IPS DF 6.9 (cell line): Measurements from ENCODE around the gene GNAQ.

Experiments used
- DNase-seq: peaks from one replicate; pipeline ENCODE4 v3.0.0-alpha.2; 2013; ENCODE audit warnings: low read depth, low spot score
- H3K27ac ChIP-seq: one replicate; pipeline ENCODE4 v1.5.1; 2013; ENCODE audit warnings: low read length, control low read depth
- H3K27me3 ChIP-seq: 2 replicates; pipeline ENCODE4 v1.6.1; 2013; ENCODE audit warnings: mild to moderate bottlenecking, low read length; ENCODE audit not compliant: control insufficient read depth, insufficient read depth
- H3K36me3 ChIP-seq: 2 replicates; pipeline ENCODE4 v1.6.1; 2013; ENCODE audit warnings: low read length; ENCODE audit not compliant: control insufficient read depth, insufficient read depth
- H3K4me1 ChIP-seq: 2 replicates; pipeline ENCODE4 v1.6.1; 2013; ENCODE audit warnings: low read length; ENCODE audit not compliant: control insufficient read depth, insufficient read depth
- H3K4me3 ChIP-seq: 2 replicates; pipeline ENCODE4 v1.5.1; 2013; ENCODE audit warnings: mild to moderate bottlenecking, low read length
- H3K9me3 ChIP-seq: 2 replicates; pipeline ENCODE4 v1.6.1; 2013; ENCODE audit warnings: low read length, inconsistent platforms; ENCODE audit not compliant: control insufficient read depth, insufficient read depth
- WGBS: extraction: QIAGEN DNeasy Blood & Tissue Kit; methylation state at CpG from one replicate; pipeline ENCODE4 v1.1.7; 2013; ENCODE audit warnings: mixed read lengths, missing lambda C conversion rate; ENCODE audit not compliant: insufficient read length, insufficient coverage; 5-methylcytosine and 5-hydroxymethylcytosine counted together

The GNAQ gene

DNA sequence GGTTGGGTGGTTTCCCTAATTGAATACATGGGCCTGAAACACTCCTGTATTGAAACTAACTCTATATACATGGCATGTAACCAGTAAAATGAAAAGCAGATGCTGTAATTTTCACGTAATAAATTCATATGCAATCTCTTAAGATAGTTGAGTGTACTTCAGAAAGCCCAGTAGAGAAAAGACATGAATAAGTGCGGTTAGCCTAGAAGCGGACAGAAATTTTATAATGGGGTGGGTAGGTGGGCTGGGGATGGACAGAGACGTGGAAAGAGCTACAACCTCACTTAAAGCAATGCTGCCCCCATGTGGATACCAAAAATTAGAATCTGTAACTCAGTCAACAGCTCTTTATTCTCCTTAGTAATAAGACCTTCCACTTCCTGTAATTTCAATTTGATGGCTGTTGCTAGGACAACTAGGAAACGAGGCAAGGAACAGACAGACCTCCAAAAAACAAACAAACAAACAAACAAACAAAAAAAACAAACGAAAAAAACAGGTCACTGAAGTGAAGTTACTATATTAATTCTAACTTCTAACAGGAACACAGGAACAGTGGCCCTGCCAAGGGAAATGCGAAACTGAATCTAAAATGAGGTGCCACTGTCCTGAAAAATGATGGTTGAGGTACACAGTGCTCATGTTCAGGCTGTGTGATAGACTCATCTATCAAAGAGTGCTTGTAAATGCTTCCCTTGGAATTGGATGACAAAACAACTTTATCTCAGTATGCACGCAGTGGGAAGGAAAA, 280.1 kb downstream of the GNAQ start:
- no peak overlapping the region for H3K27ac ChIP-seq
- no peaks in the 10 kb centered on the region for H3K36me3 ChIP-seq
- DNase-seq: peak; percentile 70
- H3K4me3 ChIP-seq: no peak overlapping the region
- H3K27me3 ChIP-seq: no peaks in the 10 kb centered on the region
- no peaks in the 10 kb centered on the region for H3K9me3 ChIP-seq
- WGBS: no CpG with 5 or more reads among the region's 8 CpGs
- no peaks in the 10 kb centered on the region for H3K4me1 ChIP-seq

DNA sequence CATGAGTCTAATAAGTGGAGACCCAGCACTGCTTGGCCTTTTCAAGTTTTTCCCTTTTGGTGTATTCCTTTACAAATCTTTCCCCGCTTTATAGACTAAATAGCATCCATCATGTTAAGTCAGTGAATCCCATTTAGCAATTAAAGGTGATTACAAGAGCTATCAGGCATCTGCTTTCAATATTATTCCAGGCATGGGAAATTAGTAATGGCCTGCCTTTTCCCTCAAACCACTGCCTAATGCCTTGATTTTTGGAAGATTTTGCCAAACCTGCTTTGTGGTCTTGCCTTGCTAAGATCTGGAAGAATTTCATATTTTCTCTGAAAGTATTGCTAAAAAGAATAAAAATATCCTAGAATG, 280.6 kb downstream of the GNAQ start:
- no peak overlapping the region for H3K27ac ChIP-seq

DNA sequence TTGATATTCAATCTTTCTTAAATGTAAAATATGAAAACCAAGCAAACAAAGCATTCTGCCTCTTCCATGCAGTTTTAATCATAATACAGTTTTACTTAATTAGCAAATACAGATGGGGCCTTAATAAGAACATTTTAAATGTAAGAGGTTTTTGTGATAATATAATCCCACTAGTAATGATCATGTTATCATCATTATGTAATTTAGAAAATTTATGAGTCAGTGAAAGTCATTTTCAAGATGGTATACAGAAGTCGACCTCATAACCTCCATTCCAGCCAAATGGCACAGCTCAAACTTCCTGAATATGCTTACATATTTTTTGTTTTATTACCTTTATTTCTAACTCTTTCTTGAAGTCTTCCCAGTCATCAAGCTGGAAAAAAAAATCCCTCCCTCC, 281.3 kb downstream of the GNAQ start:
- Histone ChIP-seq H3K9me3 (no peaks in the 10 kb centered on the region), H3K27me3 (no peaks in the 10 kb centered on the region), H3K4me3 (no peak overlapping the region), H3K4me1 (no peaks in the 10 kb centered on the region), H3K27ac (no peak overlapping the region), H3K36me3 (no peaks in the 10 kb centered on the region)
- DNase-seq: no peak
- no CpG with 5 or more reads among the region's 1 CpG for WGBS

More for the DNA sequence above, 280.6 kb downstream of the GNAQ start:
- no CpG with 5 or more reads among the region's 1 CpG for WGBS
- no peak for DNase-seq
- no peaks in the 10 kb centered on the region for H3K9me3 ChIP-seq
- H3K4me3 ChIP-seq: no peak overlapping the region
- H3K27me3 ChIP-seq: no peaks in the 10 kb centered on the region
- H3K4me1 ChIP-seq: no peaks in the 10 kb centered on the region
- H3K36me3 ChIP-seq: no peaks in the 10 kb centered on the region

DNA sequence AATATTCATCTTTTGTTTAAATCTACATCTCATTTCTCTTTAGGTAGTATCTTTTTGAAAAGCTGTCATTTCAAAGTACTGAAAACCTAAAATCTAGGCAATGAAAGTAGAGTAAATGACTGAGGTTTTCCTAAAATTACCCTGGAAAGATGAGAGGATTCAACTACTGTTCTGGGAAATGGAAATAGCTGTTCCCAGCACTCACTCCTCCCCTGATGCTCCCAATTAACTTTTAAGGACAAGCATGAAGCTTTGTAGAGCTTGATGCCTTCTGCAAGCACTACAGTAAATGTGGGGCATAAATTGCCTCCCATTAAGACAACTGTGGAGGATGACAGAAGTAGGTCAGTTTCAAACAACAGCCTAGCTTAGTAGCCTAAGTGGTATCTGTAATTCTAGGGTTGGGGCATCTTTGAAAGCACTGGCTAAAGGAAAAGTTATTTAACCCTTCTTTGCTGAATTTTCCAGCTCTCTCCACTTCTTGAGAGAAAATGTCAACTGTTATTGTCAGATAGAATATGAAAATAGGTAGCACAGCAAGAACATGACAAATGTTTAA, 283.3 kb downstream of the GNAQ start:
- H3K27ac ChIP-seq: no peak overlapping the region
- H3K36me3 ChIP-seq: no peaks in the 10 kb centered on the region
- no peaks in the 10 kb centered on the region for H3K27me3 ChIP-seq
- no peak for DNase-seq
- H3K9me3 ChIP-seq: no peaks in the 10 kb centered on the region
- no peak overlapping the region for H3K4me3 ChIP-seq
- H3K4me1 ChIP-seq: 0 out of 2 replicates have a peak, but pooled peaks cover 1% of the 10 kb centered on the region

DNA sequence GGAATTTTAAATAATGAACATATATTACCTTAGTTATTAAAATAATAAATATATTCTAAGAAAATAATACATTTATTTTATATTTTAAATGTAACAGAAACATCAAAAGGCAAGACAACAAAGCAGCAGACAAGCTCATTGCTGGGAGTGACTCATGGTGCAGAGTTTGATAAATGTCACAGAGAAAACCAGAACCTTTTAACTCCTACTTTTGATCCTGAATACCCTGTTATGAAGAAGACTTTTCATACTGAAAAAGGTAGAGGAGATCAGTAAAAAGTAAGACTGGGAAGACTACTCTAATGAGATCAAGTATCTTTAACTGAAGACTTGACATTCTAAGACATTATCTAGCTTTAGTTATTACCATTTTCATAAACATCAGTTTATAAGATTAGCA, 284.4 kb downstream of the GNAQ start:
- 0 out of 2 replicates have a peak, but pooled peaks cover 1% of the 10 kb centered on the region for H3K4me1 ChIP-seq
- H3K9me3 ChIP-seq: no peaks in the 10 kb centered on the region
- no peaks in the 10 kb centered on the region for H3K27me3 ChIP-seq
- no peak overlapping the region for H3K4me3 ChIP-seq
- DNase-seq: no peak
- no peak overlapping the region for H3K27ac ChIP-seq
- no peaks in the 10 kb centered on the region for H3K36me3 ChIP-seq

DNA sequence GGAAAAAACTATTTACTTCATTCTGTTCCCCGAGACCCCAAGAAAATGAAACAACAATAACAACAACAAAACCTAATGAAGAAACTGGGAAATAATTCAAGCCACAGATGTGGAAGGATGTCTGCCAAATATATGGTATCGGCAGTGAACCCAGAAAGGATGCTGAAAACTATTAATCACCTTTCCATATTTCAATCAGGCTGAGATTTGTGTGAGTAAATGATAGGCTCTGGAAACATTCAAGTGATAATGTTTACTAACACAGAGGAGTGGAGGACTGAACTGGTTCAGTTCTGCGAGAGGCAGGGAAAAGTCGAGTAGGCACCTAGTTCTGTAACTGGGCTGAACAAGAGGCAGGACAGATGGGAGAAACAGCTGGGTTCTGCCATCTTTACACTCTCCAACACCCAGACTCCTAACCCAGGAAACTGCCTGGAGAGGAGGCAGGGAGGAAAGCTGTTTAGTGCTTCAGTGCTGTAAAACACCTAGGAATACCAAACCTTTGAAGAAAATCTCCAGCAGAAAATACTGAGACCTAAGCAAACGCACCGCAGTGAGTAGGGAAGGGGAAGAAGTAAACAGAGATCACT, 286.7 kb downstream of the GNAQ start:
- Histone ChIP-seq H3K4me1 (0 out of 2 replicates have a peak, but pooled peaks cover 1% of the 10 kb centered on the region), H3K9me3 (no peaks in the 10 kb centered on the region), H3K36me3 (no peaks in the 10 kb centered on the region), H3K27me3 (no peaks in the 10 kb centered on the region), H3K4me3 (no peak overlapping the region), H3K27ac (no peak overlapping the region)
- no CpG with 5 or more reads among the region's 6 CpGs for WGBS
- DNase-seq: no peak

DNA sequence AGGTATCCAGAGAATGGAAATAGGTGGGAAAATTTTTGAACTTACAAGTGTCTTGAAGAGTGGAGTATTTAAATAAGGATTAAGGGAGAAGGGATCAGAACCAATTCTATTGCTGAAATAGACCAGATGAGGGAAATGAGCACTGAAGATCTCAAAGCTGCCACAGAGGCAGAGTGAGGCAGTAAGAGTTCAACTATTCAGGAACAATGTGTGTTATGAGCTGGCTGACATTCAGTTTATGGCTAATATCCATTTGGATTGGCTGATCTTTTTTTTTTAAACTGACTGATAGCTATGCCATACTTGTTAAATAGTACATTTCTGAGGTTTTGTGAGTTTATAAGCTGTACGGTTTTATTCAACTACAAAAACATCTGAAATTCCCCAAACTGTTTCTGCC, 288.2 kb downstream of the GNAQ start:
- no peaks in the 10 kb centered on the region for H3K9me3 ChIP-seq
- no CpG with 5 or more reads among the region's 1 CpG for WGBS
- no peak for DNase-seq
- no peaks in the 10 kb centered on the region for H3K36me3 ChIP-seq
- peaks cover 1% of the 10 kb centered on the region; the same call in 1 of the 2 replicates for H3K4me1 ChIP-seq
- H3K27ac ChIP-seq: no peak overlapping the region
- H3K4me3 ChIP-seq: no peak overlapping the region
- H3K27me3 ChIP-seq: no peaks in the 10 kb centered on the region

DNA sequence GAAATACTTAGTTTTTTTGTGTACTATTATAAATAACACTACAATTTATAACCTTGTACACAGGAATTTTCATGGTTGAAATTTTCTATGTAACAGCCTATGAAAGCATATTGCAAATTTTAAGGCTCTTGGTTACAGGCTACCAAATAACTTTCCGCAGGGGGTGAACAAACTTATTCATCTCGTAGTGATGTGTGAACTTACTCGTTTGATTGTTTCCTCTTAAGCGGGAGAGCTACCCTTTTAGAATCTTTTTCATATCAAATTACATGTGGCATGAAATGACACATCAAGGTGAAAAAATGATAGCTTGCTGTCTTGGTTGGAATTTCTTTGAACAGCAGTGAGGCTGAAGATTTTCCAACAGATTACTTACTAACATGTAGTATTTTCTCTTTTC, 292.7 kb downstream of the GNAQ start:
- no peak overlapping the region for H3K4me3 ChIP-seq
- H3K27ac ChIP-seq: no peak overlapping the region
- WGBS: no CpG with 5 or more reads among the region's 4 CpGs
- H3K4me1 ChIP-seq: peaks cover 3% of the 10 kb centered on the region; the same call in 1 of the 2 replicates
- H3K36me3 ChIP-seq: no peaks in the 10 kb centered on the region
- DNase-seq: no peak
- no peaks in the 10 kb centered on the region for H3K27me3 ChIP-seq
- H3K9me3 ChIP-seq: no peaks in the 10 kb centered on the region

DNA sequence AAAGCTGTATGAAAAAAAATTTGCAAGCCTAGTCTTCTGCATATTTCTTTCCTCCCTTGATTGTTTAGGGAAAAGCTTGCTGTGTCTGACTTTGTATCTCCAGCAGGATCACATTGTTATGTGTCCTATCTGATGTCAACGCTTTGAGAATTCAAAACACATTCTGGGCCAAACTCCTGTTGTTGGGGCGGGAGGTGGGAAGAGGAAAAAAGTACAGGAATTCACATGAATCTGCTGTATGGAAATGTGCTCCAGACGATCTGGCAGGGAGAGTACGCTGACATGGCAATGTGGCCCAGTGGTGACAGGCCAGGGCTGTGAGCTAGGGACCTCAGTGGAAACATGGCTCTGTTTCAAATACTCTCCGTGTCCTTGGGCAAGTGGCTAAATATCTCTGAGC, 296.1 kb downstream of the GNAQ start:
- no peaks in the 10 kb centered on the region for H3K36me3 ChIP-seq
- no peak overlapping the region for H3K4me3 ChIP-seq
- H3K9me3 ChIP-seq: no peaks in the 10 kb centered on the region
- H3K27ac ChIP-seq: no peak overlapping the region
- peaks cover 3% of the 10 kb centered on the region for H3K4me1 ChIP-seq
- no peak for DNase-seq
- no peaks in the 10 kb centered on the region for H3K27me3 ChIP-seq
- WGBS: no CpG with 5 or more reads among the region's 5 CpGs

DNA sequence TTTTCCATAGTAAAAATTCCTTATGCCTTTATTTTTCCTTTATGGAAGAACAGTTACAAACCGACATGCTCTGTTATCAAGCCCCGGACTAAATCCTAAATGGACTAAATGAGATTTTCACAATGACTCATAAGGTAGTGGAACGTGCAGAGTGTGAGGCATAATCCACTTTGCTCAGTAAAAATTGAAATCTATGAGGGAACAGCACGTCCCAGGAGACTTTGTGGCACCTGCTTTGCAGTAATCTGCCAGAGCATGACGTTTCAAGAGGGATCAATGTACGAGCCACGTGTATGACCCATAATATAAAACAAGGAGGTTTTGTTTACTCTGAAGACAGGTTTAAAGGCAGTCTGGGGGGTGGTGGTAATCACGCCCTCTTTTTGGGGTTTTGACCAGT, 299.7 kb downstream of the GNAQ start:
- Histone ChIP-seq H3K27ac (no peak overlapping the region), H3K9me3 (no peaks in the 10 kb centered on the region), H3K4me3 (no peak overlapping the region), H3K27me3 (no peaks in the 10 kb centered on the region), H3K4me1 (peaks cover 3% of the 10 kb centered on the region), H3K36me3 (no peaks in the 10 kb centered on the region; the same call in 1 of the 2 replicates)
- no peak for DNase-seq
- WGBS: no CpG with 5 or more reads among the region's 8 CpGs
